ENCODE results near the gene CYFIP2.
A peak's percentile ranks its signal among the peaks of the same experiment; 100 is the strongest.

The CYFIP2 gene

GRCh38 chr5:157269165-157269671, 3.3 kb downstream of the CYFIP2 start:
- Histone ChIP-seq H3K4me3 (ENCODE audit: low read depth, low read length) (no peak overlapping the region), H3K9me3 (ENCODE audit: control insufficient read depth, insufficient read depth, low read depth, low read length) (no peaks in the 10 kb centered on the region), H3K36me3 (ENCODE audit: control insufficient read depth in 2 of 2, insufficient read depth in 1 of 2, low read length in 2 of 2) (peaks cover 0 to 9% of the 10 kb centered on the region in 2 experiments; a peak in 1 of 3 replicates), H3K4me1 (ENCODE audit: control insufficient read depth, insufficient read depth, low read length) (peaks cover 28% of the 10 kb centered on the region), H3K27ac (ENCODE audit: extremely low read depth, low read depth, low read length) (no peak overlapping the region)
- ChIA-PET CTCF (interaction anchor here (0.6 kb wide), 1 partner anchor 82 kb away, joined by 4 read pairs; no protein-coding TSS in a partner anchor), POLR2A (no interaction called here)
- TF ChIP-seq EGR2 (tag by site-specific recombination; IDR thresholded peaks at IDR 0.05; ENCODE audit: low read depth) = peak; percentile 95
- TF ChIP-seq ZFHX2 (tag by site-specific recombination; conservative IDR thresholded peaks at IDR 0.05) = peak; percentile 84
- TF ChIP-seq ZNF548 (tag by site-specific recombination; IDR thresholded peaks at IDR 0.05) = no peak
- TF ChIP-seq ZNF677 (tag by site-specific recombination; IDR thresholded peaks at IDR 0.05) = no peak
- TF ChIP-seq, protein P1, sequence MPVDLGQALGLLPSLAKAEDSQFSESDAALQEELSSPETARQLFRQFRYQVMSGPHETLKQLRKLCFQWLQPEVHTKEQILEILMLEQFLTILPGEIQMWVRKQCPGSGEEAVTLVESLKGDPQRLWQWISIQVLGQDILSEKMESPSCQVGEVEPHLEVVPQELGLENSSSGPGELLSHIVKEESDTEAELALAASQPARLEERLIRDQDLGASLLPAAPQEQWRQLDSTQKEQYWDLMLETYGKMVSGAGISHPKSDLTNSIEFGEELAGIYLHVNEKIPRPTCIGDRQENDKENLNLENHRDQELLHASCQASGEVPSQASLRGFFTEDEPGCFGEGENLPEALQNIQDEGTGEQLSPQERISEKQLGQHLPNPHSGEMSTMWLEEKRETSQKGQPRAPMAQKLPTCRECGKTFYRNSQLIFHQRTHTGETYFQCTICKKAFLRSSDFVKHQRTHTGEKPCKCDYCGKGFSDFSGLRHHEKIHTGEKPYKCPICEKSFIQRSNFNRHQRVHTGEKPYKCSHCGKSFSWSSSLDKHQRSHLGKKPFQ (tag by site-specific recombination; IDR thresholded peaks at IDR 0.05) = no peak
- TF ChIP-seq ZNF354C (tag by site-specific recombination; IDR thresholded peaks at IDR 0.05; ENCODE audit: borderline replicate concordance, low read depth) = no peak
- TF ChIP-seq, protein P2, sequence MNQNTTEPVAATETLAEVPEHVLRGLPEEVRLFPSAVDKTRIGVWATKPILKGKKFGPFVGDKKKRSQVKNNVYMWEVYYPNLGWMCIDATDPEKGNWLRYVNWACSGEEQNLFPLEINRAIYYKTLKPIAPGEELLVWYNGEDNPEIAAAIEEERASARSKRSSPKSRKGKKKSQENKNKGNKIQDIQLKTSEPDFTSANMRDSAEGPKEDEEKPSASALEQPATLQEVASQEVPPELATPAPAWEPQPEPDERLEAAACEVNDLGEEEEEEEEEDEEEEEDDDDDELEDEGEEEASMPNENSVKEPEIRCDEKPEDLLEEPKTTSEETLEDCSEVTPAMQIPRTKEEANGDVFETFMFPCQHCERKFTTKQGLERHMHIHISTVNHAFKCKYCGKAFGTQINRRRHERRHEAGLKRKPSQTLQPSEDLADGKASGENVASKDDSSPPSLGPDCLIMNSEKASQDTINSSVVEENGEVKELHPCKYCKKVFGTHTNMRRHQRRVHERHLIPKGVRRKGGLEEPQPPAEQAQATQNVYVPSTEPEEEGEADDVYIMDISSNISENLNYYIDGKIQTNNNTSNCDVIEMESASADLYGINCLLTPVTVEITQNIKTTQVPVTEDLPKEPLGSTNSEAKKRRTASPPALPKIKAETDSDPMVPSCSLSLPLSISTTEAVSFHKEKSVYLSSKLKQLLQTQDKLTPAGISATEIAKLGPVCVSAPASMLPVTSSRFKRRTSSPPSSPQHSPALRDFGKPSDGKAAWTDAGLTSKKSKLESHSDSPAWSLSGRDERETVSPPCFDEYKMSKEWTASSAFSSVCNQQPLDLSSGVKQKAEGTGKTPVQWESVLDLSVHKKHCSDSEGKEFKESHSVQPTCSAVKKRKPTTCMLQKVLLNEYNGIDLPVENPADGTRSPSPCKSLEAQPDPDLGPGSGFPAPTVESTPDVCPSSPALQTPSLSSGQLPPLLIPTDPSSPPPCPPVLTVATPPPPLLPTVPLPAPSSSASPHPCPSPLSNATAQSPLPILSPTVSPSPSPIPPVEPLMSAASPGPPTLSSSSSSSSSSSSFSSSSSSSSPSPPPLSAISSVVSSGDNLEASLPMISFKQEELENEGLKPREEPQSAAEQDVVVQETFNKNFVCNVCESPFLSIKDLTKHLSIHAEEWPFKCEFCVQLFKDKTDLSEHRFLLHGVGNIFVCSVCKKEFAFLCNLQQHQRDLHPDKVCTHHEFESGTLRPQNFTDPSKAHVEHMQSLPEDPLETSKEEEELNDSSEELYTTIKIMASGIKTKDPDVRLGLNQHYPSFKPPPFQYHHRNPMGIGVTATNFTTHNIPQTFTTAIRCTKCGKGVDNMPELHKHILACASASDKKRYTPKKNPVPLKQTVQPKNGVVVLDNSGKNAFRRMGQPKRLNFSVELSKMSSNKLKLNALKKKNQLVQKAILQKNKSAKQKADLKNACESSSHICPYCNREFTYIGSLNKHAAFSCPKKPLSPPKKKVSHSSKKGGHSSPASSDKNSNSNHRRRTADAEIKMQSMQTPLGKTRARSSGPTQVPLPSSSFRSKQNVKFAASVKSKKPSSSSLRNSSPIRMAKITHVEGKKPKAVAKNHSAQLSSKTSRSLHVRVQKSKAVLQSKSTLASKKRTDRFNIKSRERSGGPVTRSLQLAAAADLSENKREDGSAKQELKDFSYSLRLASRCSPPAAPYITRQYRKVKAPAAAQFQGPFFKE (tag by site-specific recombination; IDR thresholded peaks at IDR 0.05; ENCODE audit: borderline replicate concordance) = no peak
- TF ChIP-seq ZNF175 (tag by site-specific recombination; IDR thresholded peaks at IDR 0.05) = no peak
- TF ChIP-seq BCL11B (tag by site-specific recombination; IDR thresholded peaks at IDR 0.05; ENCODE audit: low read depth) = no peak
- TF ChIP-seq ZNF747 (tag by site-specific recombination; IDR thresholded peaks at IDR 0.05) = no peak
- TF ChIP-seq, protein P3, sequence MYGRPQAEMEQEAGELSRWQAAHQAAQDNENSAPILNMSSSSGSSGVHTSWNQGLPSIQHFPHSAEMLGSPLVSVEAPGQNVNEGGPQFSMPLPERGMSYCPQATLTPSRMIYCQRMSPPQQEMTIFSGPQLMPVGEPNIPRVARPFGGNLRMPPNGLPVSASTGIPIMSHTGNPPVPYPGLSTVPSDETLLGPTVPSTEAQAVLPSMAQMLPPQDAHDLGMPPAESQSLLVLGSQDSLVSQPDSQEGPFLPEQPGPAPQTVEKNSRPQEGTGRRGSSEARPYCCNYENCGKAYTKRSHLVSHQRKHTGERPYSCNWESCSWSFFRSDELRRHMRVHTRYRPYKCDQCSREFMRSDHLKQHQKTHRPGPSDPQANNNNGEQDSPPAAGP (tag by site-specific recombination; IDR thresholded peaks at IDR 0.05) = no peak
- TF ChIP-seq ZNF302 (tag by site-specific recombination; IDR thresholded peaks at IDR 0.05; ENCODE audit: low read depth) = no peak
- TF ChIP-seq SP7 (tag by site-specific recombination; IDR thresholded peaks at IDR 0.05) = 0 out of 2 replicates have a peak, but pooled peaks have one; percentile 12
- no peak for TF ChIP-seq IKZF3 (tag by site-specific recombination; IDR thresholded peaks at IDR 0.05)
- TF ChIP-seq MZF1 (tag by site-specific recombination; IDR thresholded peaks at IDR 0.05; ENCODE audit: borderline replicate concordance) = no peak
- 0 out of 2 replicates have a peak, but pooled peaks have one; percentile 10 for TF ChIP-seq ATF2 (tag by site-specific recombination; IDR thresholded peaks at IDR 0.05; ENCODE audit: low read depth)
- TF ChIP-seq ZBTB11 (tag by site-specific recombination; conservative IDR thresholded peaks at IDR 0.05; ENCODE audit: low read depth) = no peak
- TF ChIP-seq, protein P4, sequence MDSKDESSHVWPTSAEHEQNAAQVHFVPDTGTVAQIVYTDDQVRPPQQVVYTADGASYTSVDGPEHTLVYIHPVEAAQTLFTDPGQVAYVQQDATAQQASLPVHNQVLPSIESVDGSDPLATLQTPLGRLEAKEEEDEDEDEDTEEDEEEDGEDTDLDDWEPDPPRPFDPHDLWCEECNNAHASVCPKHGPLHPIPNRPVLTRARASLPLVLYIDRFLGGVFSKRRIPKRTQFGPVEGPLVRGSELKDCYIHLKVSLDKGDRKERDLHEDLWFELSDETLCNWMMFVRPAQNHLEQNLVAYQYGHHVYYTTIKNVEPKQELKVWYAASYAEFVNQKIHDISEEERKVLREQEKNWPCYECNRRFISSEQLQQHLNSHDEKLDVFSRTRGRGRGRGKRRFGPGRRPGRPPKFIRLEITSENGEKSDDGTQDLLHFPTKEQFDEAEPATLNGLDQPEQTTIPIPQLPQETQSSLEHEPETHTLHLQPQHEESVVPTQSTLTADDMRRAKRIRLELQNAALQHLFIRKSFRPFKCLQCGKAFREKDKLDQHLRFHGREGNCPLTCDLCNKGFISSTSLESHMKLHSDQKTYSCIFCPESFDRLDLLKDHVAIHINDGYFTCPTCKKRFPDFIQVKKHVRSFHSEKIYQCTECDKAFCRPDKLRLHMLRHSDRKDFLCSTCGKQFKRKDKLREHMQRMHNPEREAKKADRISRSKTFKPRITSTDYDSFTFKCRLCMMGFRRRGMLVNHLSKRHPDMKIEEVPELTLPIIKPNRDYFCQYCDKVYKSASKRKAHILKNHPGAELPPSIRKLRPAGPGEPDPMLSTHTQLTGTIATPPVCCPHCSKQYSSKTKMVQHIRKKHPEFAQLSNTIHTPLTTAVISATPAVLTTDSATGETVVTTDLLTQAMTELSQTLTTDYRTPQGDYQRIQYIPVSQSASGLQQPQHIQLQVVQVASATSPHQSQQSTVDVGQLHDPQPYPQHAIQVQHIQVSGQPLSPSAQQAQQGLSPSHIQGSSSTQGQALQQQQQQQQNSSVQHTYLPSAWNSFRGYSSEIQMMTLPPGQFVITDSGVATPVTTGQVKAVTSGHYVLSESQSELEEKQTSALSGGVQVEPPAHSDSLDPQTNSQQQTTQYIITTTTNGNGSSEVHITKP (tag by site-specific recombination; IDR thresholded peaks at IDR 0.05) = no peak
